ENCODE measurements around the gene HTR6. TPM values are rescaled to one million over a fixed set of nuclear protein-coding genes. Genes with fewer than 3 reads are reported as not detected.

The HTR6 gene
- total and polyA plus RNA-seq, 2 donors (not counting 1 experiment from before 2014, with no cell fraction given) = under 0.01 to 0.02 TPM

GRCh38 chr1:19682901-19683300 is 18.2 kb downstream of the HTR6 start:
- no peak overlapping the region for H3K9ac ChIP-seq (ENCODE audit: insufficient read depth, low read length)
- H3K36me3 ChIP-seq (ENCODE audit: control insufficient read depth, insufficient read depth, low read length) = no peaks in the 10 kb centered on the region
- H3K9me3 ChIP-seq (ENCODE audit: control insufficient read depth, insufficient read depth, low read depth, low read length) = no peaks in the 10 kb centered on the region
- DNase-seq (ENCODE audit: low read depth in 2 of 2) = no peak
- peaks cover 4% of the 10 kb centered on the region for H3K4me1 ChIP-seq (ENCODE audit: control insufficient read depth, extremely low read depth, insufficient read depth, low read length)
- H4K20me1 ChIP-seq (ENCODE audit: control insufficient read depth, extremely low read depth, insufficient read depth, low read length) = no peaks in the 10 kb centered on the region
- no peak for TF ChIP-seq EZH2 (IDR thresholded peaks at IDR 0.05; ENCODE audit: low read length, missing control alignments)
- no peak for TF ChIP-seq CTCF (conservative IDR thresholded peaks at IDR 0.05 in 1 of 2, IDR thresholded peaks at IDR 0.05 in 1 of 2; ENCODE audit: low read depth in 1 of 2, low read length in 2 of 2)
- no peak overlapping the region for H3K4me2 ChIP-seq (ENCODE audit: extremely low read depth, insufficient read depth, low read length)
- H3K79me2 ChIP-seq (ENCODE audit: control insufficient read depth, insufficient read depth, low read length) = no peaks in the 10 kb centered on the region
- no peaks in the 10 kb centered on the region for H3K27me3 ChIP-seq (ENCODE audit: control insufficient read depth, insufficient read depth, low read length)
- H3K4me3 ChIP-seq (replicated peaks in 1 of 4; ENCODE audit: control extremely low read depth in 1 of 4, insufficient read depth in 1 of 4, low read depth in 3 of 4, low read length in 4 of 4) = no peak overlapping the region
- H3K27ac ChIP-seq (ENCODE audit: insufficient read depth, low read length) = no peak overlapping the region
- H2AFZ ChIP-seq (ENCODE audit: low read length) = no peak overlapping the region

DNA sequence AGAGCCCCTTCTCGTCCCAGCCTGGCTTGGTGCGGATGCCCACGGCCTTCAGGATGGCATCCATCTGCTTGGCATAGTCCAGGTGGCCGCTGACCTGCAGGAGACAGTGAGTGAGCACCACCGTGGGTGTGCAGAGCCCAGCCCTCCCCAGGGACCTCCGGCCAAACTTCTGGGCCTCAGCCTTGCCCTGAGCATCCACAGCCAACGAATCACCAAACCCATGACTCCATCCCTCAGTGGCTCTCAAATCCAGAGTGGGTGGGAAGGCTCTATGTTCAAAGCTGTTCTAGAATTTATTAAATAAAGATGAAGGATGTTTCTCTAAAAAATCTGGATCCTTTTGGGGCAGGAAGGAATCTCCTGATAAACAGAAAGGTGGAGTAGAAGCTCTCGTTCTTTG is 18.7 kb downstream of the HTR6 start:
- no peak for TF ChIP-seq EZH2 (IDR thresholded peaks at IDR 0.05; ENCODE audit: low read length, missing control alignments)
- TF ChIP-seq CTCF (conservative IDR thresholded peaks at IDR 0.05 in 1 of 2, IDR thresholded peaks at IDR 0.05 in 1 of 2; ENCODE audit: low read depth in 1 of 2, low read length in 2 of 2) = no peak
- no peaks in the 10 kb centered on the region for H3K27me3 ChIP-seq (ENCODE audit: control insufficient read depth, insufficient read depth, low read length)

DNA sequence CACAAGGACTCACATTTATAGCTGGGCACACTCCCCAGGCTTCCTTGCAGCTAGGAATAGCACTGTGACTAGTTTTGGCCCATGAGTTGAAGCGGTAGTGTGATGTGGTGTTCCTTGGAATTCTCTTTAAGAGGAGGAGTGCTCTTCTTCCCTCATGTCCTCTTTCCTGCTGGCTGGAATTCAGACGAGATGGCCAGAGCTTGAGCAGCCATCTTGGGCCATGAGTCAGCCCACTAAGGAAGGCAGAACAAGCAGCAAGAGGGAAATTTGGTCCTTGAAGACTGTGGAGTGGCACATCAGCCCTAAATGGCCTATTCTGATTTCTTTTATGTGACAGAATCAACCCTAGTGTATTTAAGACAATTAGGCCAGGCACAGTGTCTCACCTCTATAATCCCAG is 20.0 kb downstream of the HTR6 start:
- TF ChIP-seq CTCF (conservative IDR thresholded peaks at IDR 0.05 in 1 of 2, IDR thresholded peaks at IDR 0.05 in 1 of 2; ENCODE audit: low read depth in 1 of 2, low read length in 2 of 2) (no peak), EZH2 (IDR thresholded peaks at IDR 0.05; ENCODE audit: low read length, missing control alignments) (no peak)
- Histone ChIP-seq H4K20me1 (ENCODE audit: control insufficient read depth, extremely low read depth, insufficient read depth, low read length) (no peaks in the 10 kb centered on the region), H3K27me3 (ENCODE audit: control insufficient read depth, insufficient read depth, low read length) (no peaks in the 10 kb centered on the region), H3K4me3 (replicated peaks in 1 of 4; ENCODE audit: control extremely low read depth in 1 of 4, insufficient read depth in 1 of 4, low read depth in 3 of 4, low read length in 4 of 4) (no peak overlapping the region), H3K9ac (ENCODE audit: insufficient read depth, low read length) (no peak overlapping the region), H3K36me3 (ENCODE audit: control insufficient read depth, insufficient read depth, low read length) (no peaks in the 10 kb centered on the region), H3K27ac (ENCODE audit: insufficient read depth, low read length) (no peak overlapping the region), H3K9me3 (ENCODE audit: control insufficient read depth, insufficient read depth, low read depth, low read length) (no peaks in the 10 kb centered on the region), H3K4me1 (ENCODE audit: control insufficient read depth, extremely low read depth, insufficient read depth, low read length) (peaks cover 4% of the 10 kb centered on the region), H3K4me2 (ENCODE audit: extremely low read depth, insufficient read depth, low read length) (no peak overlapping the region), H2AFZ (ENCODE audit: low read length) (no peak overlapping the region), H3K79me2 (ENCODE audit: control insufficient read depth, insufficient read depth, low read length) (no peaks in the 10 kb centered on the region)
- peak in 1 of 2 donors; percentile 5 for DNase-seq (ENCODE audit: low read depth in 2 of 2)

More for the DNA sequence above, 18.7 kb downstream of the HTR6 start:
- no peak for DNase-seq (ENCODE audit: low read depth in 2 of 2)
- Histone ChIP-seq H3K9me3 (ENCODE audit: control insufficient read depth, insufficient read depth, low read depth, low read length) (no peaks in the 10 kb centered on the region), H3K79me2 (ENCODE audit: control insufficient read depth, insufficient read depth, low read length) (no peaks in the 10 kb centered on the region), H3K27ac (ENCODE audit: insufficient read depth, low read length) (no peak overlapping the region), H3K36me3 (ENCODE audit: control insufficient read depth, insufficient read depth, low read length) (no peaks in the 10 kb centered on the region), H2AFZ (ENCODE audit: low read length) (no peak overlapping the region), H3K9ac (ENCODE audit: insufficient read depth, low read length) (no peak overlapping the region), H3K4me2 (ENCODE audit: extremely low read depth, insufficient read depth, low read length) (no peak overlapping the region), H3K4me1 (ENCODE audit: control insufficient read depth, extremely low read depth, insufficient read depth, low read length) (peaks cover 4% of the 10 kb centered on the region), H3K4me3 (replicated peaks in 1 of 4; ENCODE audit: control extremely low read depth in 1 of 4, insufficient read depth in 1 of 4, low read depth in 3 of 4, low read length in 4 of 4) (no peak overlapping the region), H4K20me1 (ENCODE audit: control insufficient read depth, extremely low read depth, insufficient read depth, low read length) (no peaks in the 10 kb centered on the region)

Data from fibroblast of lung (primary cell).